ENCODE measurements around the gene VAC14. TPM values are rescaled to one million over a fixed set of nuclear protein-coding genes. Genes with fewer than 3 reads are reported as not detected.

VAC14 gene
- total RNA-seq, 2 donors from 2014 or later: 34.9 to 37.0 TPM

DNA sequence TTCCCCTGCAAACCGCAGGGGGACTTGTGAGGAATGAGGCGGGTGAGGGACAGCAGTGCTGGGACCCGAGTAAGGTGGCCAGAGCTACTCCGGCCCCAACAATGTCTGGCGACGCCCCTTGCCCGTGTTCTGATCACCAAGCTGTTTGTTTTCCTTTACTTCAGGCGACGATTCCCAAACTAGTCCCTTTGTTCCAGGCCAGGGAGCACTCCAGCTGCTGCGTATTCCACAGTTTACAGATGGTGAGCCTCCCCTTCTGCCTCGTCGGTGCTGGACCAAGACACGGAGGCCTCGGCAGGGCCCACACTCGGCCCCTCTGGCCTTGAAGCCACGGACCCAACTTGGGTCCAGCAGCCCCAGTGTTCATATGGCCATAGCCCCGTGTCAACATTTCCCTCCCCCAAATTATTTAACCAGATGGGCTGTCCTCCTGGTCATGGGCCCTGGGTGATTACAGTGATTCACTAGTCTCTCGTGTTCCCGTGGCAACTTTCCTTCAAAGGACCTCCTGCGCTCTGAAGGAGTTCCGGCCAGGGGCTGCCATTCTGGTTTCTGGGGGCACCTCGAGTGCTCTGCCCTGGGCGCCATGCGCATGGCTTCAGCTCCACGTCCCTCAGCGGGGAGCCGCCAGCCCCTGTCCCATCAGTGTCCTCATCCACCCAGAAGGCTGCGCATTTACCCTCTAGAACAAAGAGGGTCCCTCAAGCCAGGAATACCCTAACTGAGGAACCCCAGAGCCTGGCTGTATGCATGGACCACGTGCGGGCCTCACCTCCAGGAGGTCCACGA, 90.3 kb downstream of the VAC14 start:
- Histone ChIP-seq H3K27me3 (replicated peaks; ENCODE audit: insufficient read depth) (no peaks in the 10 kb centered on the region), H3K4me1 (ENCODE audit: control insufficient read depth in 1 of 2, low read depth in 2 of 2) (peaks cover 22 to 49% of the 10 kb centered on the region in 2 donors), H3K4me3 (no peak overlapping the region), H3K9me3 (no peaks in the 10 kb centered on the region), H3K27ac (no peak overlapping the region), H3K36me3 (no peaks in the 10 kb centered on the region)
- DNase-seq (ENCODE audit: low spot score) (no peak), ATAC-seq (ENCODE audit: insufficient number of reproducible peaks, low FRiP score, low read depth) (no peak)
- TF ChIP-seq, protein P1, sequence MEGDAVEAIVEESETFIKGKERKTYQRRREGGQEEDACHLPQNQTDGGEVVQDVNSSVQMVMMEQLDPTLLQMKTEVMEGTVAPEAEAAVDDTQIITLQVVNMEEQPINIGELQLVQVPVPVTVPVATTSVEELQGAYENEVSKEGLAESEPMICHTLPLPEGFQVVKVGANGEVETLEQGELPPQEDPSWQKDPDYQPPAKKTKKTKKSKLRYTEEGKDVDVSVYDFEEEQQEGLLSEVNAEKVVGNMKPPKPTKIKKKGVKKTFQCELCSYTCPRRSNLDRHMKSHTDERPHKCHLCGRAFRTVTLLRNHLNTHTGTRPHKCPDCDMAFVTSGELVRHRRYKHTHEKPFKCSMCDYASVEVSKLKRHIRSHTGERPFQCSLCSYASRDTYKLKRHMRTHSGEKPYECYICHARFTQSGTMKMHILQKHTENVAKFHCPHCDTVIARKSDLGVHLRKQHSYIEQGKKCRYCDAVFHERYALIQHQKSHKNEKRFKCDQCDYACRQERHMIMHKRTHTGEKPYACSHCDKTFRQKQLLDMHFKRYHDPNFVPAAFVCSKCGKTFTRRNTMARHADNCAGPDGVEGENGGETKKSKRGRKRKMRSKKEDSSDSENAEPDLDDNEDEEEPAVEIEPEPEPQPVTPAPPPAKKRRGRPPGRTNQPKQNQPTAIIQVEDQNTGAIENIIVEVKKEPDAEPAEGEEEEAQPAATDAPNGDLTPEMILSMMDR (IDR thresholded peaks at IDR 0.05): no peak

DNA sequence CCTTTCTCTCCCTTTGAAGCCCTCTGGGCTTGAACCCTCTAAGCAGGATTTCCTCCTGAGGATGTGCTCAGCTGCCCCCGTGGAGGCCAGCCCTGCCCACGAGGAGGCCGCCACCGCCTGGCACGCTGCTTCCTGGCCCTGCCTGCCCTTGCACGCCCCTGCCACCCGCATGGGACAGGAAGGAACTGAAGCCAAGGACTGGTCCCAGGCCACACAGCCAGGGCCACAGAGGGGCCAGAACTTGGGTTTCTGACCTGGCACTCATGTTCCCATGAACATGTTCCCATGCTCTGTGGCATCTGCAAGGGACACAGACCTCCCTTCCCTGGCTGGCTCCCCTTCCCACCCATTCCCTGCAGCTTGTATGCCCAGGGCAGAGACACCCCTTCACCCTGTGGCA, 91.0 kb downstream of the VAC14 start:
- no peaks in the 10 kb centered on the region for H3K9me3 ChIP-seq
- no peak overlapping the region for H3K27ac ChIP-seq
- TF ChIP-seq, protein P1 (IDR thresholded peaks at IDR 0.05): no peak
- H3K4me1 ChIP-seq (ENCODE audit: control insufficient read depth in 1 of 2, low read depth in 2 of 2): peaks cover 20 to 48% of the 10 kb centered on the region in 2 donors
- H3K36me3 ChIP-seq: no peaks in the 10 kb centered on the region
- DNase-seq (ENCODE audit: low spot score): no peak
- H3K4me3 ChIP-seq: no peak overlapping the region
- no peak for ATAC-seq (ENCODE audit: insufficient number of reproducible peaks, low FRiP score, low read depth)
- no peaks in the 10 kb centered on the region for H3K27me3 ChIP-seq (replicated peaks; ENCODE audit: insufficient read depth)

DNA sequence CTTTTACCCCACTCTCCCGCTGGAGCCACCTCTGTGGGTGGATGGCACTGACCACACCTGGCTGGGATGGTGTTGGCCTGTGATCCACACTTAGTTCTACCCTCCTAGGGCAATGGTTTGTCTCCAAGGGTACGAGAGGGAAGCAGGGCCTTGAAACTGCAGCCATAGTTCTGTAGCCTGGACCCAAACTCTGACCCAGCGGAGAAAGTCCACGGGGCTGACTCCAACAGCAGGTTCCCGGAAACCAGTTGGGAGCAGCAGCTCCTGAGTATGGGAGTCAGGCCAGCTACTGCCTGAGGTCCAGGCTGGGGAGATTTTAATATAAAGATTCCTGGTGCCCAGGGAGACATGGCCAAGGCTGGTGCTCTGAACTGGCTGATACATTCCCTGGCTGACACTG, 91.5 kb downstream of the VAC14 start:
- TF ChIP-seq, protein P1 (IDR thresholded peaks at IDR 0.05): no peak
- no peak overlapping the region for H3K27ac ChIP-seq
- no peak for ATAC-seq (ENCODE audit: insufficient number of reproducible peaks, low FRiP score, low read depth)
- H3K4me3 ChIP-seq: no peak overlapping the region
- no peaks in the 10 kb centered on the region for H3K9me3 ChIP-seq
- no peaks in the 10 kb centered on the region for H3K36me3 ChIP-seq
- H3K27me3 ChIP-seq (replicated peaks; ENCODE audit: insufficient read depth): no peaks in the 10 kb centered on the region
- H3K4me1 ChIP-seq (ENCODE audit: control insufficient read depth in 1 of 2, low read depth in 2 of 2): peaks cover 17 to 48% of the 10 kb centered on the region in 2 donors
- DNase-seq (ENCODE audit: low spot score): no peak

DNA sequence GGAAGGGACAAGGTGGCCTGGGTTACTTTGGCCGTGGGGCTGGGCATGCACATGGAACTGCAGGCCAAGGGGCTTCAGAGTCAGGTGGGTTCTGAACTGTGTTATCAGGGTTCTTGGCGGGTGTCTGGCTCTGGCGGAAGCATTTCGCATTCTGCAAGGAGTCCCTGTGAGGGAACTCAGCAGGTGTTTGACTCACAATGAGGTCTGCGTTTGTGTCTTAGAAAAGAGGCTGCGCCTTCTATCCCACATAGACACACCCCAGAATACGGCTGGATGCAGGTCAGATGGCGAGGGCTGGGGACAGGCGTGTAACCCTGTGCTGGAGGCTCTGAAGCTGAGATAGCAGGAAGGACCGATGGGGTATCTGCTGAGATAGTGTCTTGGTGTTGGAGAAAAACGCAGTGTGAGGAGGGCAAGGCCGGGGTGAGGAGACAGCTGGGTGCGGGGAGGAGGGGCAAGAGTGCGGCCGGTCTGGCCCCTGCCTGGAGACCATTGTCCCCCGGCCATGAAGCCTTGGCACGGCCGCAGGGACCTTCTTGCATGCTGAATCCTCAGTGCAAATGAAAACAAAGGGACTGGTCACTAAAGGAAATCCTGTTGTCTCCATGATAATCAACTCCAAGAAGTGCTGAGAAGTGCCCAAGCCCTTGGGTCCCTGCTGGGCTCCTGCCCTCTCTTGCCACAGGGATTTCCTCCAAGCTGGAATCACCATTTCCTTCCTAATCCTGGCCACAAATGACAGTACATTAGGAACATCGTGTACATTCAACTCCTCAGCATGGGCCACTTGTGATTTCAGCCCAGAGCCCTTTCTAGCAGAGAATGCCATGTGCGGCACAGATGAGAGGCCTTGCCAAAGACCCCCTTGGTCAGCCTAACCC, 92.4 kb downstream of the VAC14 start:
- Histone ChIP-seq H3K9me3 (no peaks in the 10 kb centered on the region), H3K36me3 (no peaks in the 10 kb centered on the region), H3K27me3 (replicated peaks; ENCODE audit: insufficient read depth) (no peaks in the 10 kb centered on the region), H3K4me3 (no peak overlapping the region), H3K27ac (no peak overlapping the region), H3K4me1 (ENCODE audit: control insufficient read depth in 1 of 2, low read depth in 2 of 2) (peaks cover 25 to 51% of the 10 kb centered on the region in 2 donors)
- DNase-seq (ENCODE audit: low spot score): no peak
- TF ChIP-seq, protein P1 (IDR thresholded peaks at IDR 0.05): no peak
- ATAC-seq (ENCODE audit: insufficient number of reproducible peaks, low FRiP score, low read depth): no peak

DNA sequence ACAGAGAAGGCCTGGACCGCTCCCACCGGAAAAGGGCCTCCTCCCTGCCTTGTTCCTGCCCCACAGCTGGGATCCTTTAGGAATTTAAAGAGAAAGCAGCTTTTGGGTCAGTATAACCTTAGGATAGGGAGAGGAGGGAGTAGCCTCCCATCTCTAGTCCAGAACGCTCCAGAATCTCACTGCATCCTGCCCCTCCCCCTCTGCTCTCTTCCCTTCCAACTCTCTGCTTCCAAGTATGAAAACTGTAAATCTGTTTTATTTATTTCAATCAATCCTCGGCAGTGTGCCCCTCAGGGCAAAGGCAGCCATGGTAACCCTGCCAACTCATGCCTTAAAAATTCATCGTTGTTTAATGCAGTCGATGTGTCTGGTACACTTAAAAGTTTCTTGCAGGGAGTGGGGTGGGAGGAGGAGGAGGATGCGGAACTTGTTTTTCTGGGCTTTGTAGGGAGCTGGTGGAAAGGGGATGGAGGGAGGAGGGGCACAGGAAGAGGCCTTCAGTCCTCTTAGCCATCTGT, 94.0 kb downstream of the VAC14 start:
- no peak for DNase-seq (ENCODE audit: low spot score)
- Histone ChIP-seq H3K27me3 (replicated peaks; ENCODE audit: insufficient read depth) (no peaks in the 10 kb centered on the region), H3K4me3 (no peak overlapping the region), H3K4me1 (ENCODE audit: control insufficient read depth in 1 of 2, low read depth in 2 of 2) (peaks cover 39 to 59% of the 10 kb centered on the region in 2 donors), H3K9me3 (no peaks in the 10 kb centered on the region), H3K27ac (peak overlapping the region; percentile 87 to 96), H3K36me3 (no peaks in the 10 kb centered on the region)
- TF ChIP-seq, protein P1 (IDR thresholded peaks at IDR 0.05): no peak
- peak; percentile 10 for ATAC-seq (ENCODE audit: insufficient number of reproducible peaks, low FRiP score, low read depth)
